A549 treated with Mapracorat at 1 μM for 4 hours (cell line): ENCODE results near the gene EHBP1L1. TPM values are rescaled to one million over a fixed set of nuclear protein-coding genes. Genes with fewer than 3 reads are reported as not detected.

Experiments
- total RNA-seq: library from RNA; stranded (reverse); fragments of 200-300 nt; extraction: Qiagen RNA extraction; gene quantifications from 5 replicates; pipeline ENCODE4 v1.2.3, GENCODE V29; 2022

EHBP1L1 gene
- total RNA-seq = 26.1 to 39.1 TPM (median 36.9 TPM) in 5 replicates

DNA sequence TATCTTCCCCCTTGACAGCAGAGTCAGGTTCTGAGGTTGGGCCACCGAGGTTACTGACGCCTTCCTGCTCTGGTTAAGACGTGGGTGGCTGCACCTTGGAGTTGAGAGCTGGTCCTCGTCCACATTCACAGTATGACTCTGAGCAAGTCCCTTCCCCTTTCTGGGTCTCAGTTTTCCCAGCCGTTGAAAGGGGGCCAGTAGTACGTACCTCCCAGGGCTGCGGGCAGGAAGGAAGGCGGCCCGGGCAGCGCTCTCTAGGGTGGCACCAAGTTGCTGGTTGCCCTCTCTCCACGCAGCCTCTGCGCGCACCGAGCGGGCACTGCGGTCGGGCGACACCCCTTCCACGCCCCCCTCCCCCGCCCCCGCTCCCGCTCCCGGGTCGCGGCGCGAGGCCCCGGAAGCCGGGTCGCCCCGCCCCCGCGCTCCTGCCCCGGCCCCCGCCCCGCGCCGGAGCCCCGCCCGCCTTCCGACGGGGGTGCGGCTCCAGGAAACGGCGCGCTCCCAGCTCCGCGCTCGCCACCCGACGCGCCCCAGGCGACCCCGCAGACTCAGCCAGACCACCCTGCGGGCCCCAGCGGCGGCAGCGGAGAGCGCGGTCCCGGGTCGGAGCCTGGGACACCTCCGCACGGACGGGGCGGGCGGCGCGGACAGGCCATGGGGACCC is at the start of gene EHBP1L1:
Gene EHBP1L1 (plus strand): TSS at position 486 of the 664 bp plus-strand sequence. CDS start 250 bp downstream, outside the sequence.

GRCh38 chr11:65558002-65558929 is 17.6 kb upstream of the EHBP1L1 start, which contains the start of gene LTBP3:
Gene LTBP3 (minus strand): TSS chr11:65558359. CDS start chr11:65557959, 400 bp downstream.

DNA sequence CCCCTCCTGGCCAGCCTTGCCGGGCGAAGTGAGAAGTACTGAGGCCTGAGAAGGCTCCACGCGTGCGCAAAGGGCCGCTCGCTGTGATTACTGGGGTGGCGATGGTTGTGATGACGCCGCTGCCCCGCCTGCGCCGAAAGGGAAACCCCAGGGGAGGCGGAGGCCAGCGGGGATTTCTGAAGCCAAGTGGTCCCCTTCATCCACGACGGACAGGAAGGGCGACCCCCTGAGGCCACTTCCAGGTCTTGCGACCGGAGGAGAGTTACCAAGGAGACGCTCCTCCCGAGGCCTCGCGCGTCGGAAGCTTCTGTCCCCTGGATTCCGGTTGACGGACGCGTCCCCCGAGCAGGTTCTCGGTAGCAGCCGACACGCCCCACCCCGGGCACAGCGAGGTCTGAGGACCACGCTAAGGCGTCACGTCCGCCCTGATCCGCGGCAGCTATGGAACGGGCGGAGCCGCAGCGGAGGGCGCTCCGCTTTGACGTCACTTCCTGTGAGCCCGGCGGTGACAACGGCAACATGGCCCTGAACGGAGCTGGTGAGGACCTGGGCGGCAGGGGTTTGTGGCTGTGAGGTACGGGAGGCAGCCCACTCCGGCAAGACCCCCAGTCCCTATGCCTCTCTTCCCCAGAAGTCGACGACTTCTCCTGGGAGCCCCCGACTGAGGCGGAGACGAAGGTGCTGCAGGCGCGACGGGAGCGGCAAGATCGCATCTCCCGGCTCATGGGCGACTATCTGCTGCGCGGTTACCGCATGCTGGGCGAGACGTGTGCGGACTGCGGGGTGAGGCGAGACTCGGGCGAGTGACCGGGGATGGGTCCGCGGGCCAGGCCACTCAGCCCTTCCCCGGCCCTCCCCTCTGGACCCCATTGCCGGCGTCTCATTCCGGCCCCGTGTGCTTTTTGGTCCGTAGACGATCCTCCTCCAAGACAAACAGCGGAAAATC is 5.6 kb upstream of the EHBP1L1 start, which contains the start of gene ZNRD2:
Gene ZNRD2 (plus strand): TSS at position 505 of the 946 bp plus-strand sequence. CDS start 15 bp downstream, at position 520.

DNA sequence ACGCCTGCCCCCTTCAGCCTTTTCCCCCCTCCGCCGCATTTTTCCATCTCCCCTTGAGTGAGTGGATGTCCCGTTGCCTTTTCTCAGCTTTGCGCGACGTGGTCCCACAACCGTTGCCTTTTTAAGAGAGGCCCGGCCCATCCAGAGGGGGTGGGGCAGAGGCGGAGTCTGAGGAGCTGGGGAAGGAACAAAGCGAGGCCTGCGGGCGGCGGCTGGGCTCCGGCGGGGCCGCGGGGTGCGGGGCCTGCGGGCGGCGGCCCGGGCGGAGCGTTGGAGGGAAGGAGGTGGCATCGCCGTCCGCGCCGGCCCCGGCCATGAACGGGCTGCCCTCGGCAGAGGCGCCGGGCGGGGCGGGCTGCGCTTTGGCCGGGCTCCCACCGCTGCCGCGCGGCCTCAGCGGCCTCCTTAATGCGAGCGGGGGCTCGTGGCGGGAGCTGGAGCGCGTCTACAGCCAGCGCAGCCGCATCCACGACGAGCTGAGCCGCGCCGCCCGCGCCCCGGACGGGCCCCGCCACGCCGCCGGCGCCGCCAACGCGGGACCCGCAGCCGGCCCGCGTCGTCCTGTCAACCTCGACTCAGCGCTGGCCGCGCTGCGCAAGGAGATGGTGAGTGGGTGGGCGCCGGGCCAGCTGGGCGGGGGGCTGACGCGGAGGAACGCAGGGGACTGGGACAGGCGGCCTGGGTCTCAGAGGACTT is 3.3 kb upstream of the EHBP1L1 start, which contains the start of gene FAM89B:
Gene FAM89B (plus strand): TSS at position 183 of the 696 bp plus-strand sequence. CDS start 132 bp downstream, at position 315.

GRCh38 chr11:65595543-65596281 is 19.9 kb downstream of the EHBP1L1 start, which contains the start of gene KCNK7:
Gene KCNK7 (minus strand): TSS chr11:65595800. CDS start chr11:65595772, 28 bp downstream.

GRCh38 chr11:65615229-65615949 is 39.5 kb downstream of the EHBP1L1 start, which contains the start of gene PCNX3:
Gene PCNX3 (plus strand): TSS chr11:65615776. CDS start chr11:65616312, 536 bp downstream.

GRCh38 chr11:65637794-65638419 is 62.1 kb downstream of the EHBP1L1 start, which contains the start of gene SIPA1:
Gene SIPA1 (plus strand): TSS chr11:65638101. CDS start chr11:65640922, 2,821 bp downstream.

Other genes starting within 250 kb of the EHBP1L1 start
- gene DPF2, start 242.2 kb upstream of the EHBP1L1 start, total RNA-seq = 38.9 to 43.3 TPM (median 39.7 TPM) in 5 replicates
- gene TIGD3, start 221.3 kb upstream of the EHBP1L1 start, total RNA-seq = 0.42 to 0.92 TPM (median 0.82 TPM) in 5 replicates
- gene SLC25A45, start 193.4 kb upstream of the EHBP1L1 start, total RNA-seq = 10.3 to 15.7 TPM (median 13.4 TPM) in 5 replicates
- 36.8 to 59.7 TPM (median 56.3 TPM) in 5 replicates for gene FRMD8, start 189.4 kb upstream of the EHBP1L1 start, total RNA-seq
- gene NEAT1, start 153.3 kb upstream of the EHBP1L1 start, total RNA-seq = 138 to 274 TPM (median 186 TPM) in 5 replicates
- gene MALAT1, start 77.0 kb upstream of the EHBP1L1 start, total RNA-seq = 64.1 to 116 TPM (median 72.7 TPM) in 5 replicates
- gene SCYL1, start 51.0 kb upstream of the EHBP1L1 start, total RNA-seq = 47.1 to 64.1 TPM (median 61.4 TPM) in 5 replicates
- 102 to 132 TPM (median 113 TPM) in 5 replicates for gene LTBP3, start 17.7 kb upstream of the EHBP1L1 start, total RNA-seq
- 68.0 to 80.1 TPM (median 75.2 TPM) in 5 replicates for gene ZNRD2, start 5.6 kb upstream of the EHBP1L1 start, total RNA-seq
- gene FAM89B, start 3.5 kb upstream of the EHBP1L1 start, total RNA-seq = 28.2 to 52.4 TPM (median 49.1 TPM) in 5 replicates
- gene KCNK7, start 19.7 kb downstream of the EHBP1L1 start, total RNA-seq = 0.28 to 1.5 TPM (median 0.86 TPM) in 5 replicates
- 36.6 to 48.1 TPM (median 46.7 TPM) in 5 replicates for gene MAP3K11, start 38.2 kb downstream of the EHBP1L1 start, total RNA-seq
- 25.0 to 37.1 TPM (median 35.4 TPM) in 5 replicates for gene PCNX3, start 39.7 kb downstream of the EHBP1L1 start, total RNA-seq
- gene SIPA1, start 62.0 kb downstream of the EHBP1L1 start, total RNA-seq = 11.8 to 19.3 TPM (median 17.9 TPM) in 5 replicates
- gene RELA, start 86.9 kb downstream of the EHBP1L1 start, total RNA-seq = 62.9 to 72.5 TPM (median 71.8 TPM) in 5 replicates
- 43.8 to 55.4 TPM (median 48.9 TPM) in 5 replicates for gene KAT5, start 136.2 kb downstream of the EHBP1L1 start, total RNA-seq
- gene RNASEH2C, start 144.7 kb downstream of the EHBP1L1 start, total RNA-seq = 20.9 to 52.9 TPM (median 48.6 TPM) in 5 replicates
- gene AP5B1, start 204.9 kb downstream of the EHBP1L1 start, total RNA-seq = 7.6 to 12.1 TPM (median 12.1 TPM) in 5 replicates
- 0.07 to 0.08 TPM in 2 of 5 replicates, not detected in the others for gene OVOL1, start 211.0 kb downstream of the EHBP1L1 start, total RNA-seq